Heart left ventricle (tissue), 16 donors: ENCODE data around the gene SLFN5. TPM values are rescaled to one million over a fixed set of nuclear protein-coding genes. Genes with fewer than 3 reads are reported as not detected.

Source experiments
- ATAC-seq, 4 donors: fragments of 200-7000 bp; cut with Tn5 transposase; one replicate each; pipeline ENCODE4 v1.9.1; 2020 to 2022; ENCODE audit warnings: moderate library complexity in 4 of 4, mild to moderate bottlenecking in 3 of 4, moderate number of reproducible peaks in 1 of 4
- DNase-seq, 5 donors: peaks; one replicate each; pipeline ENCODE4 v3.0.0-alpha.2; 2020
- H3K27ac ChIP-seq, 12 donors: fragments of 200-600 bp; sonication (generic) in 4 of 12; one replicate each; pipeline versions ENCODE4 v1.5.0 to v1.8.0; 2016 to 2022; ENCODE audit warnings: mild to moderate bottlenecking in 2 of 12
- H3K27me3 ChIP-seq, 9 donors: fragments of 200-600 bp; sonication (generic) in 2 of 9; one replicate each; pipeline versions ENCODE4 v1.5.1 to v1.8.0; 2016 to 2022; ENCODE audit warnings: mild to moderate bottlenecking in 3 of 9
- H3K36me3 ChIP-seq, 9 donors: fragments of 200-600 bp; sonication (generic) in 2 of 9; one replicate each; pipeline versions ENCODE4 v1.5.0 to v1.8.0; 2018 to 2022; ENCODE audit warnings: mild to moderate bottlenecking in 2 of 9
- H3K4me1 ChIP-seq, 12 donors: fragments of 200-600 bp; sonication (generic) in 4 of 12; one replicate each; pipeline versions ENCODE4 v1.5.0 to v1.8.0; 2016 to 2022; ENCODE audit warnings: mild to moderate bottlenecking in 3 of 12
- H3K4me3 ChIP-seq, 12 donors: fragments of 200-600 bp; sonication (generic) in 4 of 12; one replicate each; pipeline versions ENCODE4 v1.5.0 to v1.8.0; 2017 to 2022; ENCODE audit warnings: mild to moderate bottlenecking in 9 of 12, moderate library complexity in 4 of 12
- H3K9me3 ChIP-seq, 12 donors: fragments of 200-600 bp; sonication (generic) in 4 of 12; one replicate each; pipeline versions ENCODE4 v1.5.0 to v1.8.0; 2016 to 2022; ENCODE audit warnings: mild to moderate bottlenecking in 1 of 12
- CTCF ChIP-seq, 12 donors: fragments of 200-600 bp; sonication (generic) in 4 of 12; IDR thresholded peaks; one replicate each; pipeline versions ENCODE4 v1.5.0 to v1.8.0; 2018 to 2022; ENCODE audit warnings: antibody characterized with exemption in 12 of 12, mild to moderate bottlenecking in 5 of 12
- POLR2A ChIP-seq, 2 donors: fragments of 450-650 bp; IDR thresholded peaks; one replicate each; pipeline ENCODE4 v1.6.1; 2017; ENCODE audit warnings: antibody characterized with exemption in 2 of 2, mild to moderate bottlenecking in 2 of 2, moderate library complexity in 2 of 2
- WGBS, 4 donors: extraction: QIAGEN DNeasy Blood & Tissue Kit in 2 of 4; methylation state at CpG; one replicate each; pipeline versions ENCODE4 v1.1.5 to v1.1.7; 2013 to 2018; 5-methylcytosine and 5-hydroxymethylcytosine counted together
- intact Hi-C, 10 donors: fragments of 100-400 bp; cut with DNase I; formaldehyde crosslinking; loops; one replicate each; pipeline versions ENCODE4 v1.11.1 to v1.14.2; 2022
- polyA plus RNA-seq, 2 donors: library from polyadenylated mRNA; stranded (reverse); fragments of 200-250 nt; gene quantifications; one replicate each; pipeline ENCODE4 v1.2.3, GENCODE V29; 2013
- total RNA-seq, 9 donors: library from RNA; depleted of rRNA in 2 of 9; stranded (reverse); fragments of >200 nt in 2 of 9; fragmentation: NEBNext Ultra II Directional in 3 of 9; extraction: Animal tissue kit (Norgen Biotek cat#: 25700) in 3 of 9; gene quantifications; one replicate each; pipeline versions ENCODE4 v1.1.0 to v1.2.4, GENCODE V29; 2016 to 2023
- donor health status: ischemic (EF 13 %, LVEDD 7.1; RV severe dilation, severe dysfunction).
- donor health status: healthy with polysubstance abuse.
- donor health status: DM: no; HTN: yes; CAD: no.
- donor health status: DM: no; HTN: no; CAD: no.
- donor health status: ischemic (EF 25% LVEDD 6.9; RV normal size, moderate dysfunction).
- donor health status: ischemic (EF 25% LVEDD 5.7; RV mildly dilated, moderate dysfunction).
- donor health status: healthy.
- donor health status: DM: yes; HTN: yes; CAD: no.
- donor health status: ischemic (EF 35%, LVEDD 5.7; RV mildly dilated, moderate dysfunction).
- donor health status: nonischemic (EF 11% LVEDD 7.7; RV severe dilation, severe dysfunction).
- donor health status: DM: yes; HTN: yes; CAD: no.
- donor health status: PGD.
- donor health status: ischemic (EF 29% LVEDD 5.4; RV normal size, mild dysfunction).
- donor health status: nonischemic (EF 23%, LVEDD 6.1; RV moderate dilation, normal function).

The SLFN5 gene
- total and polyA plus RNA-seq, 11 donors, result 3.0 to 41.4 (median 13.7) TPM

GRCh38 chr17:35255316-35255715, 12.4 kb downstream of the SLFN5 start:
- ATAC-seq, result no peak
- intact Hi-C loops, result no loop called here
- H3K27ac ChIP-seq, result peak overlapping the region in 2 of 12 donors; percentile 75 to 80
- H3K9me3 ChIP-seq, result no peaks in the 10 kb centered on the region
- H3K4me1 ChIP-seq, result peaks cover 0 to 55% (median 27%) of the 10 kb centered on the region in 12 donors
- H3K36me3 ChIP-seq, result peaks cover 0 to 24% (median 17%) of the 10 kb centered on the region in 9 donors
- 95 to 97% (median 96%) methylated on average over 4 of the region's 4 CpGs for WGBS, 4 donors
- DNase-seq, result no peak
- H3K27me3 ChIP-seq, result no peaks in the 10 kb centered on the region
- TF ChIP-seq POLR2A (IDR thresholded peaks at IDR 0.05), result no peak
- no peak for TF ChIP-seq CTCF (IDR thresholded peaks at IDR 0.05)
- no peak overlapping the region for H3K4me3 ChIP-seq

- WGBS, 4 donors, result 59 to 69% (median 68%) methylated on average over 5 of the region's 5 CpGs
- Histone ChIP-seq H3K36me3 (peaks cover 0 to 37% (median 29%) of the 10 kb centered on the region in 9 donors), H3K9me3 (no peaks in the 10 kb centered on the region), H3K4me1 (peaks cover 0 to 54% (median 27%) of the 10 kb centered on the region in 12 donors), H3K4me3 (no peak overlapping the region), H3K27ac (peak overlapping the region in 2 of 12 donors; percentile 1), H3K27me3 (no peaks in the 10 kb centered on the region)
- no peak for ATAC-seq
- TF ChIP-seq POLR2A (IDR thresholded peaks at IDR 0.05), result no peak
- no peak for TF ChIP-seq CTCF (IDR thresholded peaks at IDR 0.05)
- intact Hi-C loops, result no loop called here
- no peak for DNase-seq
Measured at GRCh38 chr17:35256629-35257028, 13.8 kb downstream of the SLFN5 start.

- H3K4me3 ChIP-seq, result no peak overlapping the region
- TF ChIP-seq POLR2A (IDR thresholded peaks at IDR 0.05) (no peak), CTCF (IDR thresholded peaks at IDR 0.05) (no peak)
- H3K4me1 ChIP-seq, result peaks cover 0 to 48% (median 27%) of the 10 kb centered on the region in 12 donors
- DNase-seq (peak in 1 of 5 donors; percentile 30), ATAC-seq (peak in 3 of 4 donors; percentile 4 to 27 (median 7))
- peak overlapping the region in 1 of 12 donors; percentile 1 for H3K27ac ChIP-seq
- peaks cover 0 to 43% (median 35%) of the 10 kb centered on the region in 9 donors for H3K36me3 ChIP-seq
- WGBS, 4 donors, result 43 to 63% (median 56%) methylated on average over 4 of the region's 4 CpGs
- no peaks in the 10 kb centered on the region for H3K27me3 ChIP-seq
- intact Hi-C loops, result no loop called here
- H3K9me3 ChIP-seq, result no peaks in the 10 kb centered on the region
Measured at GRCh38 chr17:35257208-35257659, 14.4 kb downstream of the SLFN5 start.

GRCh38 chr17:35259001-35259400, 16.1 kb downstream of the SLFN5 start:
- no peak overlapping the region for H3K27ac ChIP-seq
- no peak overlapping the region for H3K4me3 ChIP-seq
- 84 to 91% (median 88%) methylated on average over 6 of the region's 6 CpGs for WGBS, 4 donors
- ATAC-seq (no peak), DNase-seq (no peak)
- intact Hi-C loops, result no loop called here
- H3K36me3 ChIP-seq, result peaks cover 0 to 61% (median 52%) of the 10 kb centered on the region in 9 donors
- peaks cover 0 to 33% (median 20%) of the 10 kb centered on the region in 12 donors for H3K4me1 ChIP-seq
- H3K9me3 ChIP-seq, result no peaks in the 10 kb centered on the region
- no peak for TF ChIP-seq CTCF (IDR thresholded peaks at IDR 0.05)
- TF ChIP-seq POLR2A (IDR thresholded peaks at IDR 0.05), result no peak
- H3K27me3 ChIP-seq, result no peaks in the 10 kb centered on the region
